DOHH2 (cell line): Measurements from ENCODE around the gene KCNK6.

ENCODE experiments used
- H3F3A ChIP-seq: fragments of 200-600 bp; sonication (generic), shearing (Covaris generic); 2 replicates; pipeline ENCODE4 v1.6.0; 2016; ENCODE audit warnings: antibody characterized with exemption, mild to moderate bottlenecking; ENCODE audit not compliant: control insufficient read depth, insufficient read depth
- H3K27ac ChIP-seq: fragments of 200-600 bp; sonication (generic); 2 replicates; pipeline ENCODE4 v1.5.1; 2014; ENCODE audit warnings: low read depth, mild to moderate bottlenecking, low read length, moderate library complexity
- H3K27me3 ChIP-seq: fragments of 200-600 bp; sonication (generic); 2 replicates; pipeline ENCODE4 v1.6.1; 2014; ENCODE audit warnings: mild to moderate bottlenecking, low read length, mixed read lengths; ENCODE audit not compliant: control insufficient read depth
- H3K36me3 ChIP-seq: fragments of 200-600 bp; sonication (generic); 2 replicates; pipeline ENCODE4 v1.6.1; 2014; ENCODE audit warnings: mild to moderate bottlenecking, low read length, moderate library complexity, mixed read lengths; ENCODE audit not compliant: control insufficient read depth
- H3K4me1 ChIP-seq: fragments of 200-600 bp; sonication (generic); 2 replicates; pipeline ENCODE4 v1.6.1; 2014; ENCODE audit warnings: mild to moderate bottlenecking, low read length, mixed read lengths; ENCODE audit not compliant: control insufficient read depth
- H3K4me2 ChIP-seq: fragments of 200-600 bp; sonication (generic); 2 replicates; pipeline ENCODE4 v1.6.0; 2014; ENCODE audit warnings: mild to moderate bottlenecking, low read length, moderate library complexity
- H3K4me3 ChIP-seq: fragments of 200-600 bp; sonication (generic); 2 replicates; pipeline ENCODE4 v1.5.1; 2014; ENCODE audit warnings: mild to moderate bottlenecking, low read length, mixed read lengths
- H3K79me2 ChIP-seq: fragments of 200-600 bp; sonication (generic); 2 replicates; pipeline ENCODE4 v1.6.1; 2014; ENCODE audit warnings: mild to moderate bottlenecking, low read length, mixed read lengths; ENCODE audit not compliant: control insufficient read depth
- H3K9me2 ChIP-seq: fragments of 200-600 bp; sonication (generic); replicated peaks from 2 replicates; pipeline ENCODE4 v1.6.1; 2014; ENCODE audit warnings: mild to moderate bottlenecking, low read length, mixed read lengths; ENCODE audit not compliant: control insufficient read depth
- H3K9me3 ChIP-seq: fragments of 200-600 bp; sonication (generic); 2 replicates; pipeline ENCODE4 v1.6.1; 2014; ENCODE audit warnings: antibody characterized with exemption, low read length, mixed read lengths; ENCODE audit not compliant: control insufficient read depth, insufficient read depth
- H4K20me1 ChIP-seq: fragments of 200-600 bp; sonication (generic); 2 replicates; pipeline ENCODE4 v1.6.0; 2014; ENCODE audit warnings: low read depth, mild to moderate bottlenecking, antibody characterized with exemption, low read length, moderate library complexity; ENCODE audit not compliant: control insufficient read depth, insufficient read depth
- EZH2phosphoT487 ChIP-seq: fragments of 200-600 bp; sonication (generic); IDR thresholded peaks from 2 replicates; pipeline ENCODE4 v1.6.1; 2017; ENCODE audit warnings: borderline replicate concordance, mild to moderate bottlenecking, antibody characterized with exemption, low read length, moderate library complexity, mixed read lengths
- TF ChIP-seq, protein P1 (sequence below): fragments of 200-600 bp; sonication (generic); IDR thresholded peaks from one replicate; pipeline ENCODE4 v1.5.1; 2014; ENCODE audit warnings: antibody characterized with exemption, mild to moderate bottlenecking, low read depth, low read length; ENCODE audit not compliant: poor library complexity, severe bottlenecking

KCNK6 gene

DNA sequence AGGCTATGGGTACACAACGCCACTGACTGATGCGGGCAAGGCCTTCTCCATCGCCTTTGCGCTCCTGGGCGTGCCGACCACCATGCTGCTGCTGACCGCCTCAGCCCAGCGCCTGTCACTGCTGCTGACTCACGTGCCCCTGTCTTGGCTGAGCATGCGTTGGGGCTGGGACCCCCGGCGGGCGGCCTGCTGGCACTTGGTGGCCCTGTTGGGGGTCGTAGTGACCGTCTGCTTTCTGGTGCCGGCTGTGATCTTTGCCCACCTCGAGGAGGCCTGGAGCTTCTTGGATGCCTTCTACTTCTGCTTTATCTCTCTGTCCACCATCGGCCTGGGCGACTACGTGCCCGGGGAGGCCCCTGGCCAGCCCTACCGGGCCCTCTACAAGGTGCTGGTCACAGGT, 6.9 kb downstream of the KCNK6 start:
- H3K4me1 ChIP-seq, result no peaks in the 10 kb centered on the region
- peaks cover 3% of the 10 kb centered on the region; the same call in 1 of the 2 replicates for H3K36me3 ChIP-seq
- H3K9me3 ChIP-seq, result no peaks in the 10 kb centered on the region
- no peaks in the 10 kb centered on the region for H3F3A ChIP-seq
- no peaks in the 10 kb centered on the region for H4K20me1 ChIP-seq
- no peak for TF ChIP-seq EZH2phosphoT487
- TF ChIP-seq, protein P1, sequence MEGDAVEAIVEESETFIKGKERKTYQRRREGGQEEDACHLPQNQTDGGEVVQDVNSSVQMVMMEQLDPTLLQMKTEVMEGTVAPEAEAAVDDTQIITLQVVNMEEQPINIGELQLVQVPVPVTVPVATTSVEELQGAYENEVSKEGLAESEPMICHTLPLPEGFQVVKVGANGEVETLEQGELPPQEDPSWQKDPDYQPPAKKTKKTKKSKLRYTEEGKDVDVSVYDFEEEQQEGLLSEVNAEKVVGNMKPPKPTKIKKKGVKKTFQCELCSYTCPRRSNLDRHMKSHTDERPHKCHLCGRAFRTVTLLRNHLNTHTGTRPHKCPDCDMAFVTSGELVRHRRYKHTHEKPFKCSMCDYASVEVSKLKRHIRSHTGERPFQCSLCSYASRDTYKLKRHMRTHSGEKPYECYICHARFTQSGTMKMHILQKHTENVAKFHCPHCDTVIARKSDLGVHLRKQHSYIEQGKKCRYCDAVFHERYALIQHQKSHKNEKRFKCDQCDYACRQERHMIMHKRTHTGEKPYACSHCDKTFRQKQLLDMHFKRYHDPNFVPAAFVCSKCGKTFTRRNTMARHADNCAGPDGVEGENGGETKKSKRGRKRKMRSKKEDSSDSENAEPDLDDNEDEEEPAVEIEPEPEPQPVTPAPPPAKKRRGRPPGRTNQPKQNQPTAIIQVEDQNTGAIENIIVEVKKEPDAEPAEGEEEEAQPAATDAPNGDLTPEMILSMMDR, result no peak
- H3K27me3 ChIP-seq, result no peaks in the 10 kb centered on the region
- H3K27ac ChIP-seq, result no peak overlapping the region
- H3K79me2 ChIP-seq, result no peaks in the 10 kb centered on the region
- no peak overlapping the region for H3K4me2 ChIP-seq
- H3K9me2 ChIP-seq, result no peaks in the 10 kb centered on the region
- H3K4me3 ChIP-seq, result no peak overlapping the region

DNA sequence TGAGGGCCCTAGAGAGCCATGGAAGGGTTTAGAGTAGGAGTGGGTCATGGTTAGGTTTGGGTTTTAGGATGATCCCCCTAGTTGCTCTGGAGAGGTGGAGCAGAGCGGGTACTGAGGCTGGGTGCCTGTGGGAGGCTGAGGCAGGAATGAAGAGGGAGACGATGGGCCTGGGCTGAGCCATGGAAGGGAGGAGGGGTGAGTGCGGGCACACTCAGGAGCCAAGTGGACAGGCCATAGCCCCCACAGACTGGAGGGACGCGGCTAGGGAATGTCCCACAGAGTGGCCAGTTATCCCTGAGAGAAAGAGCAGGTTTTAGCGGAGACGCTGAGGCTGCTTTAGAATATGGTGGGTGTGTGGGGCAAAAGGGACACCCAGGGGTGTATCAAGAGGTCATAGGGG, 10.0 kb downstream of the KCNK6 start:
- H3K9me3 ChIP-seq, result no peaks in the 10 kb centered on the region
- H3K4me1 ChIP-seq, result no peaks in the 10 kb centered on the region
- H4K20me1 ChIP-seq, result no peaks in the 10 kb centered on the region
- no peak overlapping the region for H3K4me3 ChIP-seq
- H3F3A ChIP-seq, result no peaks in the 10 kb centered on the region
- H3K27me3 ChIP-seq, result no peaks in the 10 kb centered on the region
- H3K9me2 ChIP-seq, result no peaks in the 10 kb centered on the region
- no peak overlapping the region for H3K27ac ChIP-seq
- H3K79me2 ChIP-seq, result no peaks in the 10 kb centered on the region
- no peak for TF ChIP-seq EZH2phosphoT487
- TF ChIP-seq, protein P1, result no peak
- H3K4me2 ChIP-seq, result no peak overlapping the region
- peaks cover 3% of the 10 kb centered on the region; the same call in 1 of the 2 replicates for H3K36me3 ChIP-seq

DNA sequence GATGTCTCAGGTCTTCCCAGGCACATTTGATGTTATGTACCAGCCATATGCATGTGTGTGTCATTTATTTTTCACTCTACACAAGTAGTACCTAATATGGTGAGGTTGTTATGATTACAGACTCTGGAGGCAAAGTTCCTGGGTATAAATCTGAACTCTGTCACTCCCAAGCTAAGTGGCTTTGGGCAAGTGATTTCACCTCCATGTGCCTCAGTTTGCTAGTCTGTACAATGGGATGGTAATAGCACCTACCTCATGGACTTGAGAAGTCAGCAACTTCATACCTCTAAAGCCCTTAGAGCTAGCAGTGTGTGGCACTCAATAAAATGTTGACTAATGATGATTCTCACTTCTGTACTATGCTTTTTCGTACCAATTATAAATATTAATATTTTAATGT, 12.1 kb downstream of the KCNK6 start:
- Histone ChIP-seq H3K4me3 (no peak overlapping the region), H3K9me2 (no peaks in the 10 kb centered on the region), H4K20me1 (no peaks in the 10 kb centered on the region), H3K4me1 (peaks cover 3% of the 10 kb centered on the region; the same call in 1 of the 2 replicates), H3K27ac (no peak overlapping the region), H3K9me3 (no peaks in the 10 kb centered on the region), H3K27me3 (no peaks in the 10 kb centered on the region), H3K4me2 (no peak overlapping the region), H3F3A (peaks cover 3% of the 10 kb centered on the region; the same call in 1 of the 2 replicates), H3K79me2 (no peaks in the 10 kb centered on the region), H3K36me3 (peaks cover 3% of the 10 kb centered on the region; the same call in 1 of the 2 replicates)
- TF ChIP-seq, protein P1, result no peak
- no peak for TF ChIP-seq EZH2phosphoT487
